ENCODE results near the gene PSMA7. TPM values are rescaled to one million over a fixed set of nuclear protein-coding genes. Genes with fewer than 3 reads are reported as not detected.
A peak's percentile ranks its signal among the peaks of the same experiment; 100 is the strongest.

Gene PSMA7
- polyA plus RNA-seq, 1 donor (not counting 4 experiments of a cell fraction or from before 2014, with no cell fraction given), result 383 TPM

DNA sequence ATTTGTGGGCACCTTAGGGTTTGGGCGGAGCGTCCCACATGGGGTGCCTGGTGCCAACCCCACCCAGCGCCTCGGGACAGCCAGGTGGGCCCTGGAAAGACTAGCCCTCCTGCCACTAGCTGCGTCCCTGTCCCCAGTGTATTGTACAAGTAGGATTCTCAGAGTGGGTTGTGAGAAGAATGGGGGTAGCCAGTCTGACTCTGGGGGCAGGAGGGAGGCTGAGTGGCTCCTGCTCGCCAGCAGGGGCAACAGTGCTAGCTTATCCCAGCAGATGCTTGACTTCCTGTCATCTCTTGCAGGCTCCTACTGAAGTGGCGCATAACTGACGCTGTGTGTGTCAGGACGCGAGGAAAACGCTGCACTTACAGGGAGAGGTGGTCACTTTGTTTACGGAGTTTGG lies 9.3 kb downstream of the PSMA7 start:
- Histone ChIP-seq H2AFZ (ENCODE audit: control insufficient read depth, low read length) (no peak overlapping the region), H3K4me1 (ENCODE audit: control insufficient read depth, extremely low read depth, insufficient read depth, low read length) (no peaks in the 10 kb centered on the region), H4K20me1 (ENCODE audit: control insufficient read depth, extremely low read depth, insufficient read depth, low read length) (peaks cover 10% of the 10 kb centered on the region), H3K4me2 (ENCODE audit: control insufficient read depth, extremely low read depth, insufficient read depth, low read depth, low read length) (no peak overlapping the region), H3K4me3 (ENCODE audit: control insufficient read depth in 2 of 3, extremely low read depth in 1 of 3, insufficient read depth in 2 of 3, low read depth in 1 of 3, low read length in 3 of 3) (no peak overlapping the region), H3K9me3 (ENCODE audit: control insufficient read depth, low read depth, low read length) (no peaks in the 10 kb centered on the region), H3K9me1 (ENCODE audit: control insufficient read depth, extremely low read depth, insufficient read depth, low read length) (no peaks in the 10 kb centered on the region), H3K9ac (ENCODE audit: control insufficient read depth, extremely low read depth, insufficient read depth, low read length) (no peak overlapping the region), H3K27ac (ENCODE audit: control insufficient read depth, insufficient read depth, low read length) (no peak overlapping the region), H3K36me3 (ENCODE audit: control insufficient read depth in 2 of 2, extremely low read depth in 1 of 2, insufficient read depth in 2 of 2, low read length in 2 of 2) (peaks cover 48 to 71% of the 10 kb centered on the region in 2 experiments), H3K79me2 (ENCODE audit: control insufficient read depth, insufficient read depth, low read length) (peaks cover 4% of the 10 kb centered on the region), H3K27me3 (ENCODE audit: control insufficient read depth, extremely low read depth, insufficient read depth, low read length) (no peaks in the 10 kb centered on the region)
- dilution Hi-C loops (cut with MboI; ENCODE audit: extremely low pct_ligation_motif_present, low sequenced_read_pairs), result no loop called here
- FAIRE-seq (no peak), DNase-seq (ENCODE audit: low read depth, low spot score) (no peak)
- TF ChIP-seq EZH2 (IDR thresholded peaks at IDR 0.05; ENCODE audit: low read length) (no peak), CTCF (optimal IDR thresholded peaks at IDR 0.05 in 1 of 3, IDR thresholded peaks at IDR 0.05 in 1 of 3, conservative IDR thresholded peaks at IDR 0.05 in 1 of 3; ENCODE audit: extremely low read depth in 1 of 3, insufficient read depth in 2 of 3, low read length in 3 of 3) (peak; percentile 8 to 26 (median 18))

DNA sequence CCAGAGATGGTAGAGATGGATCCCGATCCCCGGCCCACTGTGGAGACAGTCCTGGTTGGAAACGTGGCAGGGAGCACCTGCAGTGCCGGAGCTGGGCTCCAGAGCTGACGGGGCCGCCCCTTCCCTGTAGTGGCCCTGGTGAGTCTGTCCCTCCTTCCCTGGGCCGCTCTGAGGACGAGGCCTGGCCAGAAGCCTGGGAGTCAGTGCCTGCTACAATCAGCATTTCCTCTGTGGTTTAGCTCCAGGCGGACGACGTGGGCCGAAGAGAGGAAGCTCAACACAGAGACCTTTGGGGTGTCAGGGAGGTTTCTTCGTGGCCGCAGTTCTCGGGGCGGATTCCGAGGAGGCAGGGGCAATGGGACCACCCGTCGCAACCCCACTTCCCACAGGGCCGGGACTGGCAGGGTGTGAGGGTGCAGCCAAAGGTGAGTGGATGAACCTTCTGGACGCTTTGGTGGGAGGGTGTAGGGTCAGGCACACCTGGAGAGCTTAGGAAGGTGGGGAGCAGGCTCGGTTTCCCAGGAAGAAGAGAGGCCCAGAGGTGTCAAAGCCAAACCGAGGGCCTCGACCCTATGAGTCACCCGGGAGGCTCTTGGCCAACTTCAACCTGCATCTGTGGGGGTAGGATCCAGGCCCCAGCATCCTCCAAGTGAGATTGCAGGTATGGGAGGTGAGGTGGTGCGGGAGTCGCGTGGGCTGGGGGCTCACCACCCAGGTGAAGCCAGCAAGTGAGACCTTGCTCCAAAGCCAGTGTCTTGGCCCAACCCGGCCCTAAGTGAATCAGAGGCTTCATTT lies 9.9 kb downstream of the PSMA7 start:
- H4K20me1 ChIP-seq (ENCODE audit: control insufficient read depth, extremely low read depth, insufficient read depth, low read length), result peaks cover 10% of the 10 kb centered on the region
- dilution Hi-C loops (cut with MboI; ENCODE audit: extremely low pct_ligation_motif_present, low sequenced_read_pairs), result no loop called here

More for the DNA sequence above, 9.9 kb downstream of the PSMA7 start:
- no peaks in the 10 kb centered on the region for H3K9me1 ChIP-seq (ENCODE audit: control insufficient read depth, extremely low read depth, insufficient read depth, low read length)
- H3K4me2 ChIP-seq (ENCODE audit: control insufficient read depth, extremely low read depth, insufficient read depth, low read depth, low read length), result no peak overlapping the region
- H3K9me3 ChIP-seq (ENCODE audit: control insufficient read depth, low read depth, low read length), result no peaks in the 10 kb centered on the region
- no peak overlapping the region for H3K27ac ChIP-seq (ENCODE audit: control insufficient read depth, insufficient read depth, low read length)
- no peak for DNase-seq (ENCODE audit: low read depth, low spot score)
- H3K4me1 ChIP-seq (ENCODE audit: control insufficient read depth, extremely low read depth, insufficient read depth, low read length), result no peaks in the 10 kb centered on the region
- no peak for TF ChIP-seq EZH2 (IDR thresholded peaks at IDR 0.05; ENCODE audit: low read length)
- no peak for TF ChIP-seq CTCF (optimal IDR thresholded peaks at IDR 0.05 in 1 of 3, IDR thresholded peaks at IDR 0.05 in 1 of 3, conservative IDR thresholded peaks at IDR 0.05 in 1 of 3; ENCODE audit: extremely low read depth in 1 of 3, insufficient read depth in 2 of 3, low read length in 3 of 3)
- H3K79me2 ChIP-seq (ENCODE audit: control insufficient read depth, insufficient read depth, low read length), result peaks cover 2% of the 10 kb centered on the region
- H3K36me3 ChIP-seq (ENCODE audit: control insufficient read depth in 2 of 2, extremely low read depth in 1 of 2, insufficient read depth in 2 of 2, low read length in 2 of 2), result peaks cover 50 to 70% of the 10 kb centered on the region in 2 experiments
- no peak for FAIRE-seq
- no peak overlapping the region for H2AFZ ChIP-seq (ENCODE audit: control insufficient read depth, low read length)
- H3K4me3 ChIP-seq (ENCODE audit: control insufficient read depth in 2 of 3, extremely low read depth in 1 of 3, insufficient read depth in 2 of 3, low read depth in 1 of 3, low read length in 3 of 3), result no peak overlapping the region
- no peaks in the 10 kb centered on the region for H3K27me3 ChIP-seq (ENCODE audit: control insufficient read depth, extremely low read depth, insufficient read depth, low read length)
- no peak overlapping the region for H3K9ac ChIP-seq (ENCODE audit: control insufficient read depth, extremely low read depth, insufficient read depth, low read length)

All from keratinocyte (primary cell).